HCT116 (cell line): Measurements from ENCODE around the gene NEK1. TPM values are rescaled to one million over a fixed set of nuclear protein-coding genes. Genes with fewer than 3 reads are reported as not detected.

Experiments used
- ATAC-seq: fragments of 200-7000 bp; cut with Tn5 transposase; 2 replicates; pipeline ENCODE4 v1.9.1; 2020; ENCODE audit warnings: mild to moderate bottlenecking, moderate library complexity
- BruUV-seq: library from RNA; stranded (reverse); fragments of 400-500 nt; replicated peaks from 2 replicates; lab custom pipeline; 2021; lab: Mats Ljungman, UMichigan
- CTCF ChIA-PET: fragments of 300-600 bp; sonication (Branson Sonifier 250); formaldehyde crosslinking; loops from one replicate; lab custom pipeline; 2021; ENCODE audit warnings: antibody characterized with exemption; lab: Charles Lee
- POLR2A ChIA-PET: fragments of 300-600, 350-600 bp; sonication (Branson Sonifier 250); formaldehyde crosslinking; loops from one replicate; lab custom pipeline; 2021; ENCODE audit warnings: antibody characterized with exemption; lab: Charles Lee
- RAD21 ChIA-PET, 2 experiments: fragments of 300-600 bp; sonication (Branson Sonifier 250); formaldehyde crosslinking; loops; one replicate each; lab custom pipeline; 2023; ENCODE audit warnings: low total read pairs in 2 of 2; ENCODE audit not compliant: uncharacterized antibody in 2 of 2, unreplicated experiment in 2 of 2, low non-redundant PET in 1 of 2; lab: Charles Lee
- DNase-seq: peaks from one replicate; pipeline ENCODE4 v3.0.0-alpha.2; 2010; ENCODE audit warnings: low read depth, low spot score
- H2AFZ ChIP-seq: fragments of 200-600 bp; shearing (Covaris generic), sonication (generic); 2 replicates; pipeline ENCODE4 v1.6.1; 2017; ENCODE audit warnings: low read depth, mixed run types, mixed read lengths, antibody characterized with exemption, low read length; ENCODE audit not compliant: poor library complexity, severe bottlenecking
- H3K27ac ChIP-seq: 2 replicates; pipeline ENCODE4 v1.5.1; 2012; ENCODE audit warnings: low read depth, low read length
- H3K27me3 ChIP-seq: fragments of 200-600 bp; sonication (generic); 2 replicates; pipeline ENCODE4 v1.6.1; 2016; ENCODE audit warnings: mixed run types, low read length, mixed read lengths; ENCODE audit not compliant: insufficient read depth
- H3K36me3 ChIP-seq, 2 experiments: fragments of 200-500 bp in 1 of 2; fragments of 200-600 bp in 1 of 2; sonication (Bioruptor generic) in 1 of 2; sonication (generic) in 1 of 2; 2 replicates each; pipeline versions ENCODE4 v1.5.1 to v1.6.1; 2014 to 2016; ENCODE audit warnings: low read length in 2 of 2, inconsistent platforms in 1 of 2, mixed read lengths in 1 of 2, mixed run types in 1 of 2; ENCODE audit not compliant: insufficient read depth in 2 of 2, control insufficient read depth in 1 of 2
- H3K4me1 ChIP-seq, 2 experiments: fragments of 200-600 bp in 1 of 2; sonication (generic) in 1 of 2; 2 replicates each; pipeline versions ENCODE4 v1.5.1 to v1.6.1; 2012 to 2017; ENCODE audit warnings: low read length in 2 of 2, inconsistent platforms in 1 of 2, mild to moderate bottlenecking in 1 of 2, mixed read lengths in 1 of 2, mixed run types in 1 of 2, moderate library complexity in 1 of 2; ENCODE audit not compliant: insufficient read depth in 2 of 2, control insufficient read depth in 1 of 2
- H3K4me2 ChIP-seq: fragments of 200-600 bp; sonication (generic); 2 replicates; pipeline ENCODE4 v1.6.1; 2017; ENCODE audit warnings: mixed run types, low read length, mixed read lengths
- H3K4me3 ChIP-seq, 2 experiments: fragments of 200-600 bp in 1 of 2; sonication (generic) in 1 of 2; replicated peaks in 1 of 2; 2 replicates each; pipeline ENCODE4 v1.5.1; 2011 to 2016; ENCODE audit warnings: low read length in 2 of 2, control low read depth in 1 of 2, low read depth in 1 of 2, mild to moderate bottlenecking in 1 of 2, mixed read lengths in 1 of 2, mixed run types in 1 of 2
- H3K79me2 ChIP-seq: fragments of 200-600 bp; sonication (generic); 2 replicates; pipeline ENCODE4 v1.6.1; 2017; ENCODE audit warnings: mild to moderate bottlenecking, mixed run types, low read length, moderate library complexity, mixed read lengths; ENCODE audit not compliant: insufficient read depth
- H3K9ac ChIP-seq: fragments of 200-600 bp; sonication (generic); 2 replicates; pipeline ENCODE4 v1.6.1; 2016; ENCODE audit warnings: low read length, mixed read lengths
- H3K9me2 ChIP-seq: fragments of 200-600 bp; sonication (generic), shearing (Covaris generic); 2 replicates; pipeline ENCODE4 v1.6.1; 2017; ENCODE audit warnings: mixed run types, mild to moderate bottlenecking, moderate library complexity; ENCODE audit not compliant: insufficient read depth
- H3K9me3 ChIP-seq, 2 experiments: fragments of 200-500 bp in 1 of 2; fragments of 200-600 bp in 1 of 2; sonication (Bioruptor generic) in 1 of 2; sonication (generic) in 1 of 2; 2 replicates each; pipeline ENCODE4 v1.6.1; 2014 to 2017; ENCODE audit warnings: low read length in 2 of 2, mixed read lengths in 2 of 2, inconsistent platforms in 1 of 2, low read depth in 1 of 2, mild to moderate bottlenecking in 1 of 2, mixed run types in 1 of 2, moderate library complexity in 1 of 2; ENCODE audit not compliant: control insufficient read depth in 1 of 2, insufficient read depth in 1 of 2
- H4K20me1 ChIP-seq: fragments of 200-600 bp; sonication (generic), shearing (Covaris generic); 2 replicates; pipeline ENCODE4 v1.6.1; 2017; ENCODE audit warnings: mixed run types, mild to moderate bottlenecking, moderate library complexity; ENCODE audit not compliant: insufficient read depth
- CBX3 ChIP-seq: IDR thresholded peaks from 2 replicates; pipeline ENCODE4 v1.6.1; 2012; ENCODE audit warnings: low read depth
- EGR1 ChIP-seq: IDR thresholded peaks from 2 replicates; pipeline ENCODE4 v1.6.1; 2012; ENCODE audit warnings: low read depth
- ELF1 ChIP-seq: IDR thresholded peaks from 2 replicates; pipeline ENCODE4 v1.6.1; 2012; ENCODE audit warnings: low read depth, borderline replicate concordance
- EZH2 ChIP-seq: fragments of 200-600 bp; sonication (generic); IDR thresholded peaks from 2 replicates; pipeline ENCODE4 v1.6.1; 2017; ENCODE audit warnings: antibody characterized with exemption, mixed run types
- EZH2phosphoT487 ChIP-seq: fragments of 200-600 bp; IDR thresholded peaks from 2 replicates; pipeline ENCODE4 v1.6.1; 2018; ENCODE audit warnings: antibody characterized with exemption, borderline replicate concordance
- FOSL1 ChIP-seq: IDR thresholded peaks from 2 replicates; pipeline ENCODE4 v1.6.1; 2012; ENCODE audit warnings: low read depth
- JUND ChIP-seq: IDR thresholded peaks from 2 replicates; pipeline ENCODE4 v1.6.1; 2012
- POLR2A ChIP-seq: IDR thresholded peaks from 2 replicates; pipeline ENCODE4 v1.7.0; 2011; ENCODE audit warnings: borderline replicate concordance; ENCODE audit not compliant: insufficient read depth, insufficient read length; ENCODE audit errors: extremely low read depth
- RAD21 ChIP-seq: IDR thresholded peaks from 2 replicates; pipeline ENCODE4 v1.6.1; 2012; ENCODE audit warnings: low read depth, mild to moderate bottlenecking
- SRF ChIP-seq: IDR thresholded peaks from 2 replicates; pipeline ENCODE4 v1.6.1; 2012; ENCODE audit warnings: low read depth
- TCF7L2 ChIP-seq: IDR thresholded peaks from 2 replicates; pipeline ENCODE4 v1.7.0; 2011; ENCODE audit warnings: borderline replicate concordance, inconsistent platforms; ENCODE audit not compliant: insufficient read depth, insufficient read length; ENCODE audit errors: extremely low read depth
- YY1 ChIP-seq: IDR thresholded peaks from 2 replicates; pipeline ENCODE4 v1.6.1; 2011; ENCODE audit warnings: low read length, low read depth, moderate library complexity, mild to moderate bottlenecking; ENCODE audit not compliant: insufficient replicate concordance; ENCODE audit errors: extremely low read depth
- ZBTB33 ChIP-seq: IDR thresholded peaks from 2 replicates; pipeline ENCODE4 v1.6.1; 2011; ENCODE audit warnings: mild to moderate bottlenecking, low read length, moderate library complexity; ENCODE audit not compliant: insufficient replicate concordance; ENCODE audit errors: extremely low read depth
- ZFX ChIP-seq: fragments of 450-650 bp; IDR thresholded peaks from 2 replicates; pipeline ENCODE4 v1.6.1; 2017
- ZNF274 ChIP-seq: fragments of 200-500 bp; sonication (Bioruptor generic); IDR thresholded peaks from 2 replicates; pipeline ENCODE4 v1.6.1; 2014; ENCODE audit warnings: mild to moderate bottlenecking, low read depth, low read length, inconsistent platforms
- intact Hi-C: fragments of 100-400 bp; cut with micrococcal nuclease; formaldehyde crosslinking; loops from 2 replicates; pipeline ENCODE4 v1.10.0; 2022
- total RNA-seq: library from RNA; stranded (reverse); gene quantifications from one replicate; pipeline ENCODE4 v1.2.1, GENCODE V29; 2021; ENCODE audit not compliant: unreplicated experiment
- TF ChIP-seq, protein P1 (sequence below): IDR thresholded peaks from 2 replicates; pipeline ENCODE4 v1.6.1; 2012
- TF ChIP-seq, protein P2 (sequence below): IDR thresholded peaks from 2 replicates; pipeline ENCODE4 v1.6.1; 2012

The NEK1 gene
- total RNA-seq, 1 experiment from 2014 or later, result 13.3 TPM

DNA sequence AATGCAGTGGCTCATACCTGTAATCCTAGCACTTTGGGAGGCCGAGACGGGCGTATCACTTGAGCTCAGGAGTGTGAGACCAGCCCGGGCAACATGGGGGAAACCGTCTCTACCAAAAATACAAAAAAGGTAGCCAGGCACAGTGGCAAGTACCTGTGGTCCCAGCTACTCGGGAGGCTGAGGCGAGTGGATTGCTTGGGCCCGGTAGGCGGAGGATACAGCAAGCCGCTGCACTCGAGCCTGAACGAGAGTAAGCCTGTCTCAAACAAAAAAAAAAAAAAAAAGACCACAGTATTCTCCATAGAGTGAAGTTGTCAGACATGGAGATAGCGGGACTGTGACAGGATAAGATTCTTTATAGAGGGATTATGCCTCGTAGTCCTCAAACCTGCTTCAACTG is 265.5 kb downstream of the NEK1 start:
- Histone ChIP-seq H3K4me2 (no peak overlapping the region), H3K9ac (no peak overlapping the region), H2AFZ (no peak overlapping the region), H3K36me3 (no peaks in the 10 kb centered on the region), H3K79me2 (no peaks in the 10 kb centered on the region), H3K4me3 (no peak overlapping the region), H4K20me1 (no peaks in the 10 kb centered on the region), H3K27ac (no peak overlapping the region), H3K9me3 (no peaks in the 10 kb centered on the region), H3K27me3 (no peaks in the 10 kb centered on the region), H3K4me1 (peaks cover 6 to 29% of the 10 kb centered on the region in 2 experiments), H3K9me2 (no peaks in the 10 kb centered on the region)
- TF ChIP-seq ZNF274, result no peak
- TF ChIP-seq, protein P1, sequence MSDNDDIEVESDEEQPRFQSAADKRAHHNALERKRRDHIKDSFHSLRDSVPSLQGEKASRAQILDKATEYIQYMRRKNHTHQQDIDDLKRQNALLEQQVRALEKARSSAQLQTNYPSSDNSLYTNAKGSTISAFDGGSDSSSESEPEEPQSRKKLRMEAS, result no peak
- no peak for TF ChIP-seq ZFX
- no peak for TF ChIP-seq JUND
- TF ChIP-seq EGR1, result no peak
- TF ChIP-seq RAD21, result no peak
- TF ChIP-seq POLR2A, result no peak
- TF ChIP-seq CBX3, result no peak
- no peak for TF ChIP-seq FOSL1
- no peak for TF ChIP-seq EZH2phosphoT487
- TF ChIP-seq ZBTB33, result no peak
- TF ChIP-seq ELF1, result no peak
- TF ChIP-seq, protein P2, sequence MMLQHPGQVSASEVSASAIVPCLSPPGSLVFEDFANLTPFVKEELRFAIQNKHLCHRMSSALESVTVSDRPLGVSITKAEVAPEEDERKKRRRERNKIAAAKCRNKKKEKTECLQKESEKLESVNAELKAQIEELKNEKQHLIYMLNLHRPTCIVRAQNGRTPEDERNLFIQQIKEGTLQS, result no peak
- TF ChIP-seq EZH2, result no peak
- TF ChIP-seq TCF7L2, result no peak
- TF ChIP-seq SRF, result no peak
- TF ChIP-seq YY1, result no peak
- ChIA-PET RAD21 (no interaction called here), CTCF (no interaction called here), POLR2A (no interaction called here)
- DNase-seq, result no peak
- intact Hi-C loops, result no loop called here
- BruUV-seq, result no TSS peak
- no peak for ATAC-seq
